Activated naive CD8-positive, alpha-beta T cell treated with anti-CD3 and anti-CD28 coated beads, Interleukin-2, amount 50 U/mL, for 16 hours (primary cell): ENCODE data around the gene CENPS.
"Not testable (repeated sequence)": the region's sequence is repeated elsewhere in the genome, so short reads cannot be mapped to it uniquely, and the experiment has no call there.

ENCODE experiments used
- DNase-seq: peaks from one replicate; pipeline ENCODE4 v3.0.0-alpha.2; 2020; ENCODE audit warnings: low read depth, low spot score

Gene CENPS

GRCh38 chr1:10430216-10431069 lies at the start of gene CENPS:
Gene CENPS, plus strand, starts transcription at chr1:10430433. Its CDS starts 85 bp downstream, at chr1:10430518.
- peak; percentile 79 for DNase-seq

GRCh38 chr1:10380594-10381275 lies 49.5 kb upstream of the CENPS start:
- DNase-seq = no peak

GRCh38 chr1:10383630-10384029 lies 46.6 kb upstream of the CENPS start:
- DNase-seq = no peak

- DNase-seq = no peak
Observed at GRCh38 chr1:10384219-10384618, 46.0 kb upstream of the CENPS start.

GRCh38 chr1:10386761-10387676 lies 43.2 kb upstream of the CENPS start:
- DNase-seq = no peak

- no peak for DNase-seq
Observed at GRCh38 chr1:10387677-10388386, 42.4 kb upstream of the CENPS start.

GRCh38 chr1:10388387-10388715 lies 41.9 kb upstream of the CENPS start:
- DNase-seq = no peak

GRCh38 chr1:10389271-10389973 lies 40.8 kb upstream of the CENPS start:
- no peak for DNase-seq

GRCh38 chr1:10396870-10397269 lies 33.4 kb upstream of the CENPS start:
- no peak for DNase-seq

- no peak for DNase-seq
Observed at GRCh38 chr1:10398278-10398733, 31.9 kb upstream of the CENPS start.

GRCh38 chr1:10398734-10399443 lies 31.3 kb upstream of the CENPS start, which contains the start of gene PGD:
Gene PGD, plus strand, starts transcription at chr1:10399064. Its CDS starts 54 bp downstream, at chr1:10399118.
- peak; percentile 98 for DNase-seq

- no peak for DNase-seq
Observed at GRCh38 chr1:10399444-10399941, 30.7 kb upstream of the CENPS start.

- DNase-seq = no peak
Observed at GRCh38 chr1:10400013-10400412, 30.2 kb upstream of the CENPS start.

- no peak for DNase-seq
Observed at GRCh38 chr1:10401281-10401680, 29.0 kb upstream of the CENPS start.

GRCh38 chr1:10402729-10403274 lies 27.4 kb upstream of the CENPS start:
- DNase-seq = no peak

- no peak for DNase-seq
Observed at GRCh38 chr1:10407201-10407600, 23.0 kb upstream of the CENPS start.

- DNase-seq = no peak
Observed at GRCh38 chr1:10415211-10415930, 14.9 kb upstream of the CENPS start.

GRCh38 chr1:10415967-10416366 lies 14.3 kb upstream of the CENPS start:
- DNase-seq = not testable (repeated sequence)

- DNase-seq = not testable (repeated sequence)
Observed at GRCh38 chr1:10418741-10419140, 11.5 kb upstream of the CENPS start.
